Stimulated activated naive CD4-positive, alpha-beta T cell (primary cell): ENCODE measurements around the gene FAM13C.

Source experiments
- DNase-seq, 6 experiments: peaks; one replicate each; lab custom pipeline; 2025; lab: John Stamatoyannopoulos, UW

Gene FAM13C

DNA sequence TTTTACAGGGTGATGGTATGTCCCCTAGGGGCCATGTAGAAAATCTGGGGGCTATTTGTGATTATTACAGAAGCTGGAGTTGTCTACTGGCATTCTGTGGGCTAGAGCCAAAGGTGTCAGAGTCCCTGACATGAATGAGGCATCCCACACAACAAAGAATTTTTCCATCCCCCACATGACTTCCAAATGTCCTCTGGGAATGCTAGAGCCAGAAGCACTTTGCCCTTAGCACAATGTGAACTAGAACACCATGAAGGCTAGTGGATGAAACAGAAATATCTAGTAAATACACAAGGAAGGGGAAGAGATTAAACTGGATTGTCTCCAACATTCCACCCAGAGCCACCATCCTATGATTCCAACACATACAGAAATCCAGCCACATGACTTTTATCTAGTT, 46.9 kb downstream of the FAM13C start:
- DNase-seq = no peak

DNA sequence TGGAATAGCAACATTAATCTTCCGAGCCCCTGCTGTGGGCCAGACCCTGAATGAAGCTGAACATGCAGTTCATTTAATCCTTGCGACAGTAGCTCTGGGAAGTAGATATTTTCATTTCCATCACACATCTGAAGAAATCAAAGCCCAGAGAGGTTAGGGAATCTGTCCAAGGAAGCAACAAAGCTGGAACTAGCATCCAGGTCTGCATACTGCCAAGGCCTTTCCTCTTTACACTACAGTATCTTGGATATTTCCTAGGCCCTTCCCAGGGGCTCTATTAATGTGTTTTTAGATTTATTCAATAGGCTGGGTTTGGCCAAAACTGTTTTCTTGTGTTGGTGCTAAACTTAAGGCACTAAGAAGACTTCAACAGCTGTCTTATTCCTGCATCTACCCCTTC, 48.1 kb downstream of the FAM13C start:
- DNase-seq = no peak

DNA sequence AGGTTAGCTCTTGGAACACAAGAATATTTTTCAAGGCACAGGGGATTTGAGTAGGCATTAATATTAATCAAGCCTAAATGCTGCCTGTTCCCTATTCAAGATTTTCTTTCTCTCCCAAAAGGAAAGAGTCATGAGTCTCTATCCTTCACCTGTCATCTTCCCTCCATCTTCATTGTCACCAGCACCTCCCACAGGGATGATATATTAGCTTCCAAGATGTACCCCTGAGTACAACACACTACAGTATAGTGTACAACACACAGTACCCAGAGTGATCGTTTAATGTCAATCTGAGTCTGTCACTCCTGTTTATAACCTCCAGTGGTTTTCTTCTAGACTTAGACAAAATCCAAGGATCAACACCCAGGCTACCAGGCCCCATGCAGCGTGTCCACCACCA, 50.1 kb downstream of the FAM13C start:
- DNase-seq = no peak

DNA sequence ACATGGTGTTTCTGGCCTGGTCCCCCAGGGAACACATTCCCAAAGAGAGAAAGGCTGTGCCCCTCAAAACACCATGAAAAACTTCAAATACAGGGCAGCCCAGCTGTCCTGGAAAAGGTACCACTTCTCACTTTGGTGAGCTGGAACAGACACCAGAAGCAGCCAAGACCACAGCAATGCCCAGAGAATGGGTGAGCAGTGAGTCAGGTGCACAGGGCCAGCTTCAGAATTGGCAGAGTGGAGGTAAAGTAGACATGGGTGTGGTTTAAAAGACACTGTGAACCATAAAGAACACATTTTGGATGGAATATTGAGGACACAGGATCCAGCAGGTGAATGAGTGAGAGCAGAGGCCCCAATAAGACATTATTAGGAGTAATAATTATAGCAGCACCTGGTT, 51.3 kb downstream of the FAM13C start:
- no peak for DNase-seq

DNA sequence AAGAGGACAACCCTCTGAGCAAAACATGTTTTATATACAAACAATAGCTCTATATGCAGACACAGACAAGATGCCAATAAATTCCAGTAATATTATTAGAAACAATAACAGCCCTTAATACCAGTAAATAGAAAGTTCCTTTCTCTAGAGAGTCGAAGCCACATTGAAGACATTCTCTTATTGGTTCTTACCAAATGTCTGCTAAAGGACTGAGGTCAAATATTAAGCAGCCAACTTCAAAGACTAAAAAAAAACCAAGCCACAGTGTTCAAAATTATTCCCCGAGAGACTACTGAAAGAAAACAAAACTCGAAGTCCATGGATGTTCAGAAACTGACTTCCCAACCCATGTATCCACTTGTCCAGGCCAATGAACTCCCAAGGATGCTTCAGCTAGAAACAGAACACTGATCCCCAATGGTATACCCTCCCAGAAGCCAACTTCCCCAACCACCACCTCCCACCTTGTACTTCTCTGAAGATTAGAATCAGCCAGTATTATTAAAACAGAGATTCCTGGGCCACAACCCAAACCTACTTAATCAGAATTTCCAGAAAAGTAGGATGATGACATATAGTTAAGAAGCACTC, 51.9 kb downstream of the FAM13C start:
- DNase-seq = no peak

DNA sequence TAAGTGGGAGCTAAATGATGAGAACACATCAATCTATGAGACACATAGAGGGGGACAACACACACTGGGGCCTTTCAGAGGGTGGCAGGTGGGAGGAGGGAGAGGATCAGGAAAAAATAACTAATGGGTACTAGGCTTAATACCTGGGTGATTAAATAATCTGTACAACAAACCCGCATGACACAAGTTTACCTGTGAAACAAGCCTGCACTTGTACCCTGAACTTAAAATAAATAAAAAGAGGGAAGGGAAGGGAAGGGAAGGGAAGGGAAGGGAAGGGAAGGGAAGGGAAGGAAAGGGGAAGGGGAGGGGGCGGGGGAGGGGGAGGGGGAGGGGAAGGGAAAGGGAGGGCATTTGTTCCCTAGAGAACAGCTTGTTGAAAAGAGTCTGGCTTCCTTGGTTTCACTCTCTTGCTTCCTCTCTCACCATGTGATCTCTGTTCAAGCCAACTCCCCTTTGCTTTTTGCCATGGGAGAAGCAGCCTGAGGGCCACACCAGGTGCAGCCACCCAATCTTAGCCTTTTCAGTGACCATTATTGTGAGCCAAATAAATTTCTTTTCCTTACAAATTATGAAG, 57.7 kb downstream of the FAM13C start:
- no peak for DNase-seq

DNA sequence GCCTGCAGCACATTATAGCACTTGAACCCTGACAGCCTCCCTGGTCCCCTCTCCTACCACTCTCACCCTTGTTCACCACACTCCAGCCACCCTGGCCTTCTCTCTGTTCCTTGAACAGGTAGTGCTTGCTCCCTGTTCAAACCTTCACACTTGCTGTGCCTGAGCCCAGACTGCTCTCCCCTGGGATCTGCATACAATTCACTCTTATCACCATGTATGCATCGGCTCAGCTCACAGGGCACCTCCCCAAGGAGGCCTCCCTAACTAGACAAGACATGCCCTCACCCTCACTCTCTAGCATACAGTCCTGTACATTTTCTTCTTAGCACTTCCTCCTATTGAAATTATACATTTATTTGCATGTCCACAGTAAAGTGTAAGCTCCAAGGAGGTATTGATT, 59.3 kb downstream of the FAM13C start:
- DNase-seq = no peak

DNA sequence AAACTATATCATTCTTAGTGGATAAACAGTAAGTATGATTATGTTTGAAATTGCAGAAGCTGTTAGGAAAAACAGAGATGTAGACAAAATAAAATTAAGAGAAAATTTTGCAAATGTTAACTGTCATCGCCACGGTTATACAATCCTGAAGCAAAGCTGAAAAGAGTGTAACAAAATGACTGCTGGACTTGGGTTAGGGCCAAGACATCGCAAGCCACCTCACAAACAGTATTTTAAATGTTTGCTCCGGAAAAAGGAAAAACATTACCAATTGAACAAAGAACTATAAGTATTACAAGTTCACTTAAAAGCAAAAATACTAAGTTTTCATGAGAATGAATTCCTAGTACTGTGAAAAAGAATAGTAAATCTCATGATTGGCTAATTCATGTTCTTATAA, 60.0 kb downstream of the FAM13C start:
- DNase-seq = no peak

DNA sequence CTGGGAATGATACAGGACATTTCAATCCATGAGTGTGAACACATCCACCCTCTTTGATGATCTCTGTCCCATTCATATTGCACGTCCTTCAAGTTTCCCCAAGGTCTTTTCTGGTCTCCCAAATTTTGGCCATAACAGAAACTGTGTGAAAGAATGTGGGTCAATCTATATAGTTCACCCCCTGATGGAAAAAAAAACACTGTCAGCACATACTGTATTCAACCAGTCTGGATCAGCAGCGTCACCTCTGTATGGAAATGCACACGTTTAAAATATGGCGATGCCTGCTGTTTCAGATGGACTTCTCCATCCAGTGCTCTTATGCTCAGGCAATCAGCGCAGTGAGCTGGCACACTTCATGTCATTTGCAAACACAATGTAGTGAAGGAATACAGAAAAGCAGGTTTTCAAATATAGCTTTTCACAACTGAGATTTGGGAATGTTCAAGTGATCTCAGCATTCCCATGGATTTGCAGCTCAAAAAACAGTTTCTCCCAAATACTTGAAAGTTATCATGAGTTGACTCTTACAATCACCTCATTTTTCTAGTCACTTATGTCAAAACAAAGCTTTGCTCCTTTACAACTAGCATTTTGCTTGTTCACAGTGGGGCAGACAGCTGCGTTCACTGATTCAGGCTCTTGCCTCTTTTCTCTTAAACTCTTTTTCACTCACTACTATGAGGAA, 61.1 kb downstream of the FAM13C start:
- DNase-seq = no peak

DNA sequence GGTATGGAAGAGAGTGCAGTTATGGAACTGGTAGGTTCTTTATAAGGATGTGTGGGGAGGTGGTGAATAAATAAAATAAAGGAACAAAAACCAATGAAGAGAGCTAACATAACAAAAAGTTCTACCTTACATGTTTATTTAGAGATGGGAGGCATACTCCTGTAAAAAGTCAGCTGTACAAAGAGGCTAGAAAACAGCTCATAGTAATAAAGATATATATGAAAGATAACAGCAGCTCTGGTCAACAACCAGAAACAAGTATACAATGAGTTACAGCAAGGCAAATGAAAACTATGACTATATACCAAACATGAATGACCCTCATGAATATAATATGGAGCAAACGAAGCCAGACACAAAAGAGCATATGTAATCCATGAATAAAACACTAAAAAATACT, 62.0 kb downstream of the FAM13C start:
- no peak for DNase-seq

DNA sequence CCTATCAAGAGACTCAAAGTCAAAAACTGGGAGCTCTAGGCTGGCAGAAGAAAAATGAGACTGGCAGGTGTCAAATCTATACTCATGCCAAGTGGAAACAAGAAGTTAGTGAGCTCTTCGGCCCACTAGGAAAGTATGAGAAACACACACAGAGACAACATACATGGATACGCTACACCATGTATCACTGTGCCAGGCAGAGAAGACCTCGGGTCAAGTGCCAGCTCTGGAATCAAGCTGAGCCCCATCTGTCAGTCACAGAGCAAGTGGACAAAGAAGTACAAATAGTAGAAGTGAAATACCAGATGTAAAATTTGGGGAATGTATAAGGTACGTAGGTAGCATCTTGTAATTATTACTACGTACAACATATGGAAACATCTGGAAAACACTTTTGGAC, 62.4 kb downstream of the FAM13C start:
- DNase-seq = no peak

DNA sequence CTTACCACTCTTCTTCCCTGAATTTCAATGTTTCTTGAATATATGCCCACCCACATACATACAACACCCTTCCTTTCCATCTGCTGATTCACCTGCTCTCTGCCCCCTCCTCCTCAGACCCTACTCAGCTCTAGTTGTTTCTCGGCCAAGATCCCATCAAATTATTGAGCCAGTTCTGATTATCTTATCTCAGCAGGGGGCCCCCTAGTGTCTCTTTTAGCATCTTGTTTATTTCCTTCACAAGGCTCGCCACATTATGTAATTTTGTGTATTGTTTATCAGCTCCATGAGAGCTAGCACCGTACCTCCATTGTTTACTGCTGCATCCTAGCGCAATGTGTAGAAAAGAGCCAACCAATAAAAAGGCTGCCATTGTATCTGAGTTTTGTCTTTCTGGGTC, 71.9 kb downstream of the FAM13C start:
- DNase-seq = no peak

DNA sequence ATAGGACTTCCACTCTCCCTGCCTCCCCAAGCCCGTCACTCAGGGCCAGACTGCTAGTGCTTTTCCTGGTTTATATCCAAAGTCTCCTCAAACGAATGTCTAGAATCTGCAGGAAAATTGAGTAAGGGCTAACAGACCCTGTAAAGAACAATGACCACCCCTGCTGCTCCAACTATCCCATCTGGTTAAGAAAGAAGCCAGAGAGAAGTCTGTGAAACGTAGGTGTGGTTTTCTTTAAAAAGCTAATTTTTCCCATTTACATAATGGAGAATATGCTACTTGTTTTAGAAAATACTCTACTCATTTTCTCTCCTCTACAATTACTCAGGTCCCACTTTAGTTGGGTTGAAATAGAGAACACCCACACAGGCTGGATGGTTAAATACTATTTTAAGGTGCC, 72.5 kb downstream of the FAM13C start:
- no peak for DNase-seq

DNA sequence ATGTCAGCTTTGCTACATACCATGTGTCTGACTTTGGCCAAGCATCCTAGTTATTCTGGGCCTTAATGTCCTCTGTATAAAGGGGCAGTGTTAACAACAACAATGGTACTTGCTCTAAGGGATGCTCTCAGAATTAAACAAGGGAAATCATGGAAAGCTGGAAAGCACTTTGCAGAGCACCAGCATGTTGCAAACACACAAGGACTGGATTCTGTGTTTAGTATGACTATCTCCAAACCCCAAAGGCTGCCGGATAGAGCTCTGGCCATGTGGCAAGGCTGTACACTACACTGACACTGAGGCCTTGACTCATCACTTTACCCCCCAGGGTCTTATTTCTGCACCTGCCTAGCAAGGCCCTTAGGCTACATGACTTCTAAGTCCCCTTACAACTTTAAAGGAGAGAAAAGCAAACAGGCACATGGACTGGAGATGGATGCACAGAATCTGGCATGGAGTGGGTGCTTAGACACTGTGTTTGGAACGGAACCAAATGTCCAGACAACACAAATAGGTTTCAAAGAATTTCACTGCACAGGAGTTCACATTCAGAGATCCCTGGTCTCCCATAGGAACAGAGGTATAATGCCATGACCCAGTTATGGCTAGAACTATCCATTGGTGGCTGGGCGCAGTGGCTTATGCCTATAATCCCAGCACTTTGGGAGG, 74.6 kb downstream of the FAM13C start:
- no peak for DNase-seq

DNA sequence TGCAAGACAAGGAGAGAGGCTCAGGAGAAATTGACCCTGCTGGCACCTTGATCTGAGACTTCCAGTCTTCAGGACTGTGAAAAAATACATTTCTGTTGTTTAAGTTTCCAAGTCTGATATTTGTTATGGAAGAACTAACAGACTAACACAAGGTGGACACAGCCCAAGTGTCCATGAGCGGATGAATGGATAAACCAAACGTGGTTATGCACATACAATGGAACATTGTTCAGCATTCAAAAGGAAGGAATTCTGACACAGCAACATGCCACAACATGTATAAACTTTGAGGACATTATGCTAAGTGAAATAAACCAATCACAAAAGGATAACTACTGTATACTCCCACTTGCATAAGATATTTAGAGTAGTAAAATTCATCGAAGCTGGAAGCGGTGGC, 76.5 kb downstream of the FAM13C start:
- no peak for DNase-seq

DNA sequence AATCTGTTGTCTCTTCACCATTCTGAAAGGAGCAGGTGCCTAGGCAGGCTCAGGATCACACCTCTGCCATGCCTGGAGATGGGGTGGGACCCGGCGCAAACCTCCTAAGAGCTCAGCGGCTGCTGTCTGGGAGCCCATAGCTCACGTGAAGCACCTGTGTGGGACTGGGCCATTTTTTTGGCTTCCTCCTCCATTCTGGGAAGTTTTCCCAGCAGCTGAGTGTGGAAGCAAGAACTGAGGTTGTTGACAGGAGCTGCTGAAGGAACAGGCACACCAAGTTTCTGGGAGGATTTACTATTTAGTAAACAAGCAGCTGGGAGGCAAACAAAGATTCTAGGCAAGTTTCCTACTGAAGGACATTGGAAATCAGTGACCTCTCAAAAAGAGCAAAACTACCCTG, 77.3 kb downstream of the FAM13C start:
- DNase-seq = no peak

DNA sequence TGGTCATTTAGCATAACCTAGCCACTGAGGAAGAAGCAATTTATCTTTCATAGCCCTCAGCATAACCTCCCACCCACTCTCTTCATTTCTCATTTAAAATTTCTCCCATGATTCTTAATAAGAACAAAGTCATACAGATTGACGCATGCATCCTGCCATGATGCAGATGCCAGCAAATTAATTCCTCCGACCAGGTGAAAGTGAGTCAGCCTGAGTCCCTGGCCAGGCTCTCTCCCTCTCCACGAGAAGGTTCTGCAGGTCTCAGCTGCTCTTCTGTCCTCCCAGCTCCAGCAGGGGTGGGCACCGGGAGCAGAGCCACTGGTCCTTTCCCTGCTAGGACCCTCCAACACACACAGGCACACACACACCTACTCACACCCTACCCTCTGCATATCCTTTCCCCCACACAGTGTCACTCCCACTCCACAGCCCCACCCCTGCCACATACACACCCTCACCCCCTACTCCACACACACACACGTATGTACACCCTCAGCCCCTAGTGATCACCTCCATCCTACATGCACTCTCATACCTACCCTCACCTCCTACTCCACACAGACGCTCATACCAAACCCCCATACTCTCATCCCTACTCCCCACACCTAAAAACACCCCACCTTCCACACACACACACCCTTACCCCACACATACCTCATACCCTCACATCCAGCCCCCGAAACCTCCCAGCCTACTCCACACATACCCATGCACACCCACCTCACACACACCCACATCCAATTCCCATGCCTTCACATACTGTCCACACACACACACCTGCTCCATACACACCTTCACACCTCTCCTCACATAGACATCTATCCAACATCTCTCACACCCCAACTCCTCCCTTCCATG, 78.0 kb downstream of the FAM13C start:
- no peak for DNase-seq

DNA sequence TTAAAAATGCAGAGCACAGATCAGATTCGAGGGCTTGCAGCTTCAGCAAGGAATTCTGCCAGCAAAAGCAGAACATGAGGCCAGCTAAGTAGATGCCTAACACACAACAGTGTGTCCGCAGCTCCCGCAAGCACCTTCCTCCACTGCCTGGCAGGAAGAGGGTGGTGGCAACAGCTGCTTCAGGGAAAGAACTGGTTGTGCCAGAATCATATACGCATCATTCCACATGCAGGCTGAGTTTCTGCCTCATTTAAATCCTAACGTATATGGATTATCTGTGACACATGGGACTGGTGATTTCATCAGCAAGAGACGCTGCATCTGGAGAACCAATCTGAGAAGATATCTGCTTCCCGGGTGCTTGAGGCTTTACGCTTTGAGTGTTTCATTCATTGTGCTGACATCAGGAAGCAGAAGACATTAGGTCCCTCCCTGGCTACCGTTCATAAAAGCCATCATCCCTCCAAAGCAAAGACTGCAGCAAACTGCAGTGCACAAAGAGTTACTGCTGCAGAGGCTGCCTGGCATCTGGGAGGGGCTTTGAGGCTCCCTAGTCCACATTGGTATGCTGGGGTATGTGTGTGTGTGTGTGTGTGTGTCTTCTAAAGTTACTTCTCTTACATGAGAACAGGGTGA, 78.8 kb downstream of the FAM13C start:
- no peak for DNase-seq

DNA sequence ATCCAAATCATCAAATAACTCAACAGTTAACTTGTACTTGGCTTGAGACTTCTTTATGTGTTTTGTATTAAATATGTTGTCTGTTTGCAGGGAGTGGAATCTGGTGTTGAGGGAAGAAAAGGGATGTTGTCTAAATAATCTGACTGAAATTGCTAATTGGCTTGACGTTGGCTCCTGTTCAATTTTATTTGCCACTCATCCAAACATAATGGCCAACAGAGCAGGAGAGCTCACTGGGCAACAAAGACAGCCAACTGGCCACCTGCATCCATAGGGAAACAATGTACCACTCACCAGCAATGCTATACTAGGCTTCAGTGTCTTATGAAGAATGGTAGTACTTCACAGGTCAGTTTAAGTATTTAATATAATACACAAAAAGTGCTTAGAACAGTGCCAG, 80.5 kb downstream of the FAM13C start:
- no peak for DNase-seq

DNA sequence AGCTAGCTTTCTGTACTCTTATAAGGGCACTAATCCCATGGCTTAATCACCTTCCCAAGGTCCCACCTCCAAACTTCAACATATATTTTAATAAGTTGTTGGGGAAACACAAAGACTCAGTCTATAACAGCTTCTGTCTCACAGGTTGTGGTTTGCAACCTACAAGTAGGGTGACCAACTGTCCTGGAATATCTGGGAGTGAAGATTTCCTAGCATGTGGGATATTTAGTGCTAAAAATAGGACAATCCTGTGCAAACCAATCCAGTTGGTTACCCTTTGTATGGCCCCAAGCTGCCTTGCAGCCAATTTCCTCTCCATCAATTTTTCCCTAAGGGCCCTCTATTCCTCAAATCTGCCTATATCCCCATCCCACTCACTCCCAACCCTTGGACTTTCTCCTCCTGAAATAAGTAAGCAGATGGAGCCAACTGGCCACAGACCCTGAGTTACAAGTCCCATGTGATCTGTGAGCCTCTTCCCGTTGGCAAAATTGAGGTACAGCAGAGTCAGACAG, 82.3 kb downstream of the FAM13C start:
- DNase-seq = no peak

DNA sequence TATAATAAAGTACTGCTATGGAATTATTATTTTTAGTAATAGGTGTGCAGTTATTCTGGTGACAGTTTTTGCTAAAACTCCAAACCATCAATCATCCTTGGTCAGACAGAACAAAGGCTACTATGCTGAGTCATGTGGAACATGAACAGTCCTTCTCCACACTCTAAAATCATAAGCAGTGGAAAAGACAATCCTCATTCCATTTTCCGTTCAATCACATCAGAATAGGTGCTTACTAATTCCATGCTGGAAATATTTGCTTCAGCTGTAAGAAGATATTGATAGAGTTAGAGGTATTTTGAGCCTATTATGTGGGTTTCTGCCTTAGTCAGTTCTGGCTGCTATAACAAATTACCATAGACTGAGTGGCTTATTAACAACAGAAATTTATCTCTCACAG, 82.9 kb downstream of the FAM13C start:
- DNase-seq = no peak

DNA sequence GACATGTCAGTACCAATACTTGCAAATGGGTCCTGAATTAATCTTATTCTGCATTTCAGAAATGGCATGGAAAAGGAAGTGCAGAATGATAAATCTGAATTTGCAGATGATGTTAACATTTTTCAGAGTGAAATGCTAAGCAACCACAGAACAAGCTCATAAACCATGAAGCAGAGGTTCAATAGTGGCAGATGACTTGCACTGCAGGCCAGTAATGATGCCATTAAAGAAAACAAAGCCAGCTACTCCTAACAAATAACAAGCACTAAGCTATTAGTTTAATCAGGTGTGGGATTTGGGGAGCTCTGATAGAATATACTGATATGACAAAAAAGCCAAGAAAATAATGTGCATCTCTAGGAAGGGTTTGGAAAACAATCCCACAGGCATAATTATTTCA, 85.4 kb downstream of the FAM13C start:
- no peak for DNase-seq
